ELF-1 (cell line): ENCODE data around the gene RAD51B.
"Not testable (repeated sequence)": the region's sequence is repeated elsewhere in the genome, so short reads cannot be mapped to it uniquely, and the experiment has no call there.

Experiments
- DNase-seq: peaks from one replicate; pipeline ENCODE4 v3.0.0-alpha.2; 2016; ENCODE audit warnings: low read depth, low spot score

RAD51B gene

DNA sequence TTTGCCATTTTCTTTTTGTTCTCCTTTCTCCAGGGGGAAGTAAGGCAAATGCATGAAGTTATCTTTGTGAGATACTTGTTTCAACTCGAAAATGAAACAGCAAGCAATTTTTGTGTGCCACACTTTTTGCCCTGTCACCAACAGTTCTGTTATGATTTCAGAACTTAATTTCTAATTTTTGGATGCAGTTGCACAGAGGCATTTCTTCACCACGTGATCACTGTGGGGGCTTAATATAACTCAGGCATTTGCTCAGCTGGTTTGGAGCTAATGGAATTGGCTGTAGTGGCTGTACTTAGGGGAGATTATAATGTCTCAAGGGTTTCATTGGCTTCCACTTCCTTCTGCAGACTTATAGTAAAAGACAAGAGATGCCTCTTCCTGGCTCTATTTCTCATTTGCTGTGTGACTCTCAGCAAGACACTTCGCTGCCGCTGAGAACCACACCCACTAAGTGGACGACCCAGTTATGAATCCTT is 452.4 kb downstream of the RAD51B start:
- no peak for DNase-seq

DNA sequence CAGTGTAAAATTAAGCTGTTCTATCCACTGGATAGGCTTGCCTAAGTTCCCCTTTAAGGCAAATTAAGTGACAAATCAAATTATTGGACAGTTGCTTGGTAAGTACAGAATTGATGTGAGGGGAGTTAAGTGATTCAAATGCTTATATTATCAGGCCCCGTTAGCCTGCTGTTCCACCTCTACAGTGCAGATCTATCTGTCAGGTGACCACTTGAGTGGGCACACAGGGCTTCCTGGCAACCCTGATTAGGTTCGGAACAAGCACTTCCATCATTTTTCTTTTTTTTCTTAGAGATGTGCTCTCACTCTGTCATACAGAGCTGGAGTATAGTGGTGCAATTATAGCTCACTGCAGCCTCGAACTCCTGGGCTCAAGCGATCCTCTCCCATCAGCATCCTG is 453.8 kb downstream of the RAD51B start:
- no peak for DNase-seq

DNA sequence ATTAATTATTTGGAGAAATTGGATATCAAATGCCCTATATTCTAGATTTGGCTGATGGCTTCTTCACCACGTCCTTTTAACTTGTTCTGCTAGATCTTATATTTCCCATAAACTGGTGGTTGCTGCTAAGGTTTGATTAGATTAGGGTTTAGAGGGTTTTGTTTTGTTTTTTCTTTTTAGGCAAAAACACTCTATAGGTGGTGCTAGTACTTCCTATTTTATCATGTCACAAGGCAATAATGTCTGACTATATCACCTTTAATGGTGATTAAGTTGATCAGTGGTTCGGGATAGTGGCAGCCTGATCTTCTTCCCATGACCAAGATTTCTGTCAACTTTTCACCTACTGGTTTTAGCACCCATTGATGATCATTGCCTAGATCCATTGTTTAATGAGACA is 455.1 kb downstream of the RAD51B start:
- DNase-seq, result no peak

DNA sequence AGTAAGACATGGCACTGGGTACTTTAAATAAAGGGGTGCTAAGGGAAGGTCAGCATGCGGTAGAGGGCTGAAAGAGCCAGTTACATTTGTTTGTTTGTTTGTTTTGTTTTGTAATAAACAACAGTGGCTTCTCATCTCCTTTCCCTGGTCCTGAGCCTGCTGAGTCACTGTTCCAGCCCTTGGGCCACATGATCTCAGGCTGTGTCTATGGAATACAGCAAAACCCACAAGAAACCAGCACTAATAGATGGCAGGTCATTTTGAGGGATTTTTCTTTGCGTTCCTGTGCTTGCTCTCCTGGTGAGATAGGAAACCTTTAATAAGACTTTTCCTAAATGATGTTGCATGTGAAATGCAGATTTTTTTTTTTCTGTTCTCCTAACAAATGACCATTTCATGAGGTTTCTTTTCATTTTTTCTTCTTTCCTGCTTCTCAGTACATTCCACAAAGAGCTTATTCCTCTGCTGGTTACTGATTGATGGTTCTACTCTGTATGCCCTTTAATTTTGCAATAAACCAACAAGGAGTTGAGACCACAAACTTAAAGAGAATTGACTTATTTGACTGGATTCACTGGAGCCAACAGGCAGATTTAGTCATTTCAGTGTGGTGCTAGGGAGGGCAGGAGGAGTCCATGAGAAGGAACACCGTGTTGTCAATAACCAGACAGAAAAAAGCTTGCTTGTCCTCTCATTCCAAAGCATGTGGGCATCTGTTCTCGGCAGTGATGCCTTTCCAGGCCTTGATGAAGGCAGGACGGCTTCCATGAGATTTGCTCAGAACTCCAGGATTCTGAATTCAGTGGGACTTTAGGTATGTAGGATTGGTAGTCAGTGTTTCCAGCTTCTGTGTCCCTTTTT is 459.2 kb downstream of the RAD51B start:
- DNase-seq, result peak; percentile 48

DNA sequence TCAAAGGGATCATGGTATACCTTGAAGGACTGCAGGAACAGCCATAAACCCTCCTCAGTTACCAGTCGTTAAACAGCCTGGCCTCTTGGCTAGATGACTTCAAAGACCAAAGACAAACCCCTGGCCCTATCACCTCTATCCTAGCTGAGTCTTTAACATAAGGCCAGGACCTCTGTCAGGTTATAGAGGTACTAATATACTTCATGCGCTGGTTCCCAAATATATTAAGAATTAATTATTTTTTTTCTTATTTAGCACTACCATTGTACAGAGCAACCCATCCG is 459.8 kb downstream of the RAD51B start:
- no peak for DNase-seq

DNA sequence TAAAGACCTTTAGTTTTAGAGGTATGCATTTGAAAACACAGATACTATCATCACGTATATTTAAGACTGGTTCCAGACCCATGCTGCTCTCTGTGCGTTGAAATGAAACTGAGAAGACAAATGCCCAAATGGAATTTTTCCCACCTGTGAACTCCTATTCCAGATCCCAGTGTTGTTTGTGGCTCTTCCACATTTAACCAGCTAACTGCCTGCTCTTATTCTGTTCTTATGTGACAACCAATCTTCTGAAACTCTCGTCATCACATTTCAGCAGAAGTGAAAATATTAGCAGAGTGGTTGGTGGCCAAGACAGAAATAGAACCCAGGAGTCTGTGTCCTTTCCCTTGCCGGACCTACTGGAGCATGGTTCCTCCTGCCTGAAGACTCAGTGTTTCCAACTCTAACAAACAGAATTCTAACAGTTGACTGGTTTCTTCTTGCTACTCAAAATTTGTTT is 460.2 kb downstream of the RAD51B start:
- no peak for DNase-seq

DNA sequence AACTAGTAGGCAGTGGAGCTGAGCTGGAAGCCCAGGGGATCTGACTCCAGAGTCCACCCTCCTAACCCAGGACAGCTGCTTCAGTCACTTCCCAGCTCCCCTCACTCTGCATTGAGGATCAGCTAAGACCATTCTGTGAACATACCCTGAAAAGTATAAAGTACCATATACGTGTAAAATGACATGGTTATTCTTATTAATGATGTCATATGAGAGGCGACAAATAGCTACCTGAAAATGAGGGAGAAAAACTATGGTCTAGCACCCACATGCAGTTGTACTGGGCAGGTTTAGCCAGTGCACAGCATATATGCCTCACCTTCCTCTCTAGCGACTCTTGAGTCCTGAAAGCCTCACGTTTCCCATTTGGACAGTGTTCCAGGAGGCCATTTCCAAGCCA is 461.9 kb downstream of the RAD51B start:
- no peak for DNase-seq

DNA sequence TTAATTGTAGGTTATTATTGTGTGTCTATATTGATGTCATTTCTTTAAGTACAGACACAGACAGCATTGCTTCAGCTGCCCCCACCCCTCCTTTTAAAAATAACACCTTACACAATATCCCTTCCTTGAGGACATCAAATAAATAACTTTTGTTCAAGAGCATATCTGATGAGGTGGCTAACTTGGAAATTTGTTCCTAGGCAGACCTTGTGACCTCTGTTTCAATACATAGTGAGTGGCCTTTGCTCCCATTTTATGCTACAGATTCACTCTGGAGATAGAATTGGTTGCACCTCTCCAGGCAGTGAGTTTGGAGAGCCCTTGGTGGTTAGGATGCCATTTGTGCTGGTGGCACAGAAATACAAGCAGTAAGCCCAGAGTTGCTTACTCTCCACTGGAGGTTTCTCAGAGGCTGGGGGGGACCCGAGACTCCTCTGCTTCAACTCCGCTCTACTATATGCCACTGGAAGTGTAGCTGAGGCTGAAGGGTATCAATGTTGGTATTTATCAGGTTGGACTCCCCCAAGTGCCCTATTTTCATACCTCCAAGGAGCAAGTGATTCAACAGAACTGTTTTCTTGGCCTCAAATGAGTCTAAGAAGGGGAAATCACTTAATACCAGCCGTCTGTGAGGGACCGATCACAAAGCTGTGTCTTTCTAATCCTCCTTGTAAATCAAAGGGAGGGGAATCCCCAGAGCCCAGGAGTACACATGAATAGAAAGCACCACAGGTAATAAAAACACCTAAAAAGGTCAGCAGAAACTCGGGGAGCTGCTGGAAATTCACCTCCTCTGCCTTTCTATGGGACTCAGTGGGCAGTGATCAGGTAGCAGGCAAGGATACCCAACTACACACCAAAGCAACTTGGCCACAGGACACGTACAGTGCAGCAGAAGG is 463.1 kb downstream of the RAD51B start:
- DNase-seq, result no peak

DNA sequence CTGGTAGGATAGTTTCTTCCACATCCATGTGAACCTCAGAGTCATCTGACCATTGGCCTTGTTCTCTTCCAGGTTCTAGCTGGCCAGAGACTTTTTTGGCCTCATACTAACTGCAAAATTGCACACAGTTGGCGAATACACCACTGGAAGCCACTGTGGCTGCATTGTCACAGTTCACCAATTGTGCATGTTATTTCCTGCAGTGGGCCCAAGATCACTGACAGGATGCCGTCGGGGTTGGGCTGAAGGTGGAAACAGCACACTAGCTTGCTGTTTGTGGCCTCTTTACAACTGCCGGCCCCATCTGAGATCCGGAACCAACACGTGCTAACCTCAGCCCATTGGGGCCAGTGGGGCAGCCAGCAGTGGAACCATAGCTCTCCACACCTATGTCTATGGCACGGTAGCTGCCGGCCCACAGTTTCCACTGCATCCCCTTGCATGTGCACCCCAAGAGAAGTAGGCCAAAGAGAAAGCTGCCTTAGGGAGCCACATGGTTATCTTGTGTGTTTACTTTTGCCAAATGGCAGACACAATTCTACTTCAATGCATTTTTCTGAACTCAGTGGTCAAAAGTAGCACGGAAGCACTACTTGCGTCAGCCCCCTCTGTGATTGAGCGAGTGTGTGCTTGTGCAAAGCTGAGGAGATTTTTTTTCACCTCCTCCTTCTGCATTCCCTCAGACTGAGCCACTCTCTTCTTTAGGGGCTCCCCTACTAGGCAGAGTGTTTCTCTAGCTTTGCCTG is 464.0 kb downstream of the RAD51B start:
- no peak for DNase-seq

DNA sequence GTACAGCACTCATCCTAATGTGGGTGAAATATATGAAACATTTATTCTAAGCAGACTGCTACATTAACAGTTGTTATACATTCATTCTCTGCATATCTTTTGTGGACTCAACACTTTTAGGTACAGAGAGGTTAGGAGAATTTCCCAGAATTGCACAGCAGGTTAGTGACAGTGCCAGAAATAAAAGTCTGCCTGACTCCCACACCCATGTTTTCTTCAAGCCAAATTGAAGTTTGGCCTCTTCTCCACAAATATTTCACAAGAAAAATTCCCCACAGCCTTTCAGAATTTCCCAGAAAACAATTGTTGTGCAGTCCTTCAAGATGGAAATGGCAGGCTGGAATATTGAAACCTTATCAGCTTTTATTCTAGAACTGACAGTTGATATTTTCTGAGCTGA is 464.8 kb downstream of the RAD51B start:
- no peak for DNase-seq

DNA sequence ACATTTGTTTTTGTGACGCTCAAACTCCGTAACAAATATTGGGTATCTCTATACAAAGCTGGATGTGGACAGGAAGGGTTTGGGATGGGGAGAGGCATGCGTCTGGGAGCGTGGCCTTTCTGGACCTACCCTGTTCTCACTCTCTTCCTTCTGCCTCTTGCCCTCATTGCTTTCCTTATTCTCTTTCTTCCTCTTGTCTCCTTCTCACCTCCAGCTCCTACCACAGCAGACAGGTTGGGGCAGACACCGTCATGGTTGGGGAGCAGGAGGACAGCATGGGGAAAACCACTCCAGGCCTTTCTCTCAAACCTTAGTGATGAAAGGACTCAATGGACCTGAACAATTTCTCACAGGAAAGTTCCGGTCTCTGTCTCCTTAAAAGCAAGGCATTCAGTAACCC is 465.3 kb downstream of the RAD51B start:
- no peak for DNase-seq

DNA sequence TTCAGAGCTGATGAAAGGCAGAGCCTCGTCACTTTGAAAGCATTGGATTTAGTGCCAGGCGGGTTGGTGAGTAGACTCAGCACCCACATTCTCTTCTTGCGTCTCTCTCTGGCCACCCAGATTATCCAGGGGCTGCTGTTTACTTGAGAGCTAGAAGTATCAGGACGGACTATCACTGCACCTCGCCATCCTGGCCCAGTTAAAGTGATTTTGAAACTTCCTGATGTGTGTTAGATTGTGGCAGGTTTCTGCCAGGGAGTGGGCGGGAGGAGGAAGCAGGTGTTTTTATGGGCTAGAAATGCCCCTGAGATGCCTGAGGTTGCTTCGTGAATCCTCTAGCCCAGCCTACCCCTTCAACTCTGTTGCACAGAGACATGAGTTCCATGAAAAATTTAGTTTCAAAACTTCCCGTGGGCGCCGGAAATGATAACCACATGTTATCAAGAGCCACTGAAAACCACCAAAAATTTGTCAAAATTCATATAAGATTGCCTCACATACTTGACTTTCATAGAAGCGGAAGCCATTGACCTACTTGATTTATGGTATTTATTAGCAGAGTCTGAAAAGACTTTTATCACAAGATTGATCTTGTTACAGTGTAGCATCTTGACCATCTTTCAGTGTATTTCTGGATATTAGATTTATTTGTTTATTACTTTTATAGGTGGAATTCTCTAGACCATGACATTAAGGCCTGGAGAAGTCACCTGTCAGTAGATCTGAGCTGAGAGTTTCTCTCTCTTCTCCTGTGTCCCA is 466.0 kb downstream of the RAD51B start:
- no peak for DNase-seq

DNA sequence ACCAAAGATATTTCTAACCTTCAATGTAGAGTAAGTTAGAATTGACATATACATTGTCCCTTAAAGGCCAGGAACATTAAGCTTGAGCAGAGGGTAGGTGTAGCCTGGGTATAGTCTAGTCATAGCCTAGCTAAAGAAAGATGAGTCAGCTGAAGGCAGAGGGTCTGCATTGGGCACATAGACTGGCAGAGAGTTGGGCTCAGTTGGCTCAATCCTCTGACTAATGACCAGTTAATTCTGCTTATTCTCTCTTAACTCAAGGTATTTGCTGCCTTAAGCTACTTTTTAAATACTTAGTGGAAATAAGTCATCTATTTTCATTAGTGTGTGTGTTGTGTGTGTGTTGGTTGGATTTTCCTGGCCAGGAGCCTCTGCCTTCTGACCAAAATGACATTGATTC is 467.1 kb downstream of the RAD51B start:
- no peak for DNase-seq

DNA sequence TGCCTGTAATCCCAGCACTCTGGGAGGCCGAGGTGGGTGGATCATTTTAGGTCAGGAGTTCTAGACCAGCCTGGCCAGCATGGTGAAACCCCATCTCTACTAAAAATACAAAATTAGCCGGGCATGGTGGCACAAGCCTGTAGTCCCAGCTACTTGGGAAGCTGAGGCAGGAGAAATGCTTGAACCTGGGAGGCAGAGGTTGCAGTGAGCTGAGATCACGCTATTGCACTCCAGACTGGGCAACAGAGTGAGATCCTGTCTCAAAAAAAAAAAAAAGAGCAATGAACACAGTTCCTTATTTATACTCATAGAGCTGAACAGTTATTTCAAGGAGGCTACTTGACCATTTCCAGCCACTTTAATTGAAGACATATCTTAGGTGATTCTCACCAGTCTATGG is 469.9 kb downstream of the RAD51B start:
- not testable (repeated sequence) for DNase-seq

DNA sequence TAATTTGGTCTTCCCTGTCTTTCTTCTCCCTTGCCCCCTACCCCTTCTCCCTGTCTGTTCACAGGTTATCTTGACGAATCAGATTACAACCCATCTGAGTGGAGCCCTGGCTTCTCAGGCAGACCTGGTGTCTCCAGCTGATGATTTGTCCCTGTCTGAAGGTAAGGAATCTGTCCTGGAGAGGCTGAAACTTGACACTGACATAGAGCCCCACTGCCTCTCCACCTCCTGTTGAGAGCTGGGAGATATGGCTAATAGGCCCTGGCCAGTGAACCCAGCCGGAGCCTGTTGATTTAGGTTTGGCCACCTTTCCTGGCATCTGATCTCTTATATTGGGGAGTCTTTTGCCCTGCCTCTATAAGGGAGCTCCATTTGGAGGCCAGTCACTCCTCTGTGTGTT is 472.2 kb downstream of the RAD51B start:
- DNase-seq, result peak; percentile 81

DNA sequence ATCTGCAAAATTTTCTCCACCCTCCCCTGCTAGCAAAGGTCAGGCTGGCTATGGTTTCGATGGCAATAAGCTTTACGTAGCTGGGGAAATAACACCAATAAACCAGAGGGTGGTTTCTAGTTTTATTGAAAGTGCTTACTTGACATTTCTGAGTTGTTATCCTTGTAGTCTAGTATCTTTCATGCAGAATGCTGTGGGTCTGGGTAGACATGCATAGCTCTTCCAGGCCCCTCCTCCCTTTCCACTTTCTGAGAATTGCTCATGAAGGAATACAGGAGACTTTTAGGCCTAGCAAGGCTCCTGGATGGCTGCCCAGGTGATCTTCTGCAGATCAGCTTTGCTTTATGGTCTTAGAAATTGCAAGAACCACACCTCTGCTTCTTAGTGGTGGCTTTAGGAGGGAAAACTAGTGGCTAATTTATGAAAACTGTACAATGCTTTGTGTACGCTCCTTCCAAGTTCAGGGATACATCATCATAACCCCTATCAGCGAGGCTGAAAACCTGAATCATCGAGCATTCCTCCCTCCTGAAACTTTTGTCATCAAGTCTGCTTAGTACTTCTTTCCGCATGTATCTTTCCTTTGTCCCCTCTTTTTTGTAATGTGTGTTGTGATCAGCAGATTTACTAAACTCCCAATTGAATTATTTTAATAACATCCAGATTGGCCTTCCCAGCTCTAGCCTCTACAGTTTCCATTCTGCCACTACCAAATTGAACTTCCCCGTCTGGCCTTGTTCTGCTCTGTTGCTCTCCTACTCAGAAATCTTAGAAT is 473.0 kb downstream of the RAD51B start:
- DNase-seq, result no peak

DNA sequence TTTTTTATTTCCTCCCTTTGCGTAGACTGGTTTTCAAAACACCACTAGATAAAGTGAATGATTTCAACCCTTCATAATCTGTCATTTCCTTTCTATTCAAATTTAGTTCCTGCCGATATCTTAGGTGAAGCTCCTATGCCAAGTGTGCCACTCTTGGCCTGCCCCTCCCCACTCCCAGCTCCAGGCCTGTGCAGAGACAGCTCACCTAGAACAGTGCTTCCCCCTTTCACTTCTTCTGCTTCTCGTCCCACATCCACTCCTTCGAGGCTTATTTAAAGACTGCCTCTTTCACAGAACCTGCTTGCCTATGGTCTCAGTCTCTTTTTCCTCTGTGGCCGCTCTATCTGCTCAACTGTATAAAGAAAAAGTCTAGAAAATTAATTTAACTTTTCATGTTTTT is 473.8 kb downstream of the RAD51B start:
- DNase-seq, result no peak

DNA sequence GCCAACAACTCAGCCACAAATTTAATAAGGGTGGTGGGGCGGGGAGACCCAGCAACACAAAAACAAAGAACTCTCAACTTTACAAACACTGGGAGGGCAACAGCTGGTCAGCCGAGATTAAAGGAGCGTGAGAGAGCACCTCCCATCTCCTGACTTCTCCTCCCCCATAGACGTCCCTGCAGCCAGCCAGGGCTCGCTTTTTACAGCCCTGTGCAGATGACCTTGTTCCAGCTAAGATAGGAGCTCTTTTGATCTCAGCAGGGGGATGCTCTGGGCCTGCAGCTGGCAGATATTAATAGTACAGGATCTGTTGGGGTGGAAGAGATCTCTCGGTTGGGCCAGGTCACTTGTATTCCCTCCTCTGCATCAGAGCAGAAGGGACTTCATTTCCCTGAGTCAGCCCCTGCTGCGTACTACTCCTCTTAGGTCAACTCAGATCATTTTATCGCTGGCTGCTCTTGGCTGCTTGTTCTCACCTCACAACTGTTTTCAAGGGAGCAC is 475.8 kb downstream of the RAD51B start:
- DNase-seq, result peak; percentile 90

DNA sequence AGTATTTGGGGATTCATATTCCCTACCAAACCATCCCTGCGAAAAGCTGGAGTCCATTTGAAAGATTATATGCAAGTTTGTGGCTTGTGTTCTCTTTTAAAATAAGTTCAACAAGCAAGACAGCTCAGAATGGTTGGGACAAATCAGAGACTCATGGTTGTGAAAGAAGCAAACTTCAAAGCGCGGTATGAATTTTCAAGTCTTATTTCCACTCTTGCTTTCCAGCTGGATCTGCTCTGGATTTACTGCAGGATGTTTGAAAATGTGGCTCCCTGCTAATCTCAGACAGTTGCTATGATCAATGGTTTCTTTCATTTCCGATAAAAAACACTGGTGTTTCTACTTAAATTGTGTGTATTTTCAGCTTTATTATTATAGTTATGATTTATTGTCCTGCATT is 477.5 kb downstream of the RAD51B start:
- no peak for DNase-seq

DNA sequence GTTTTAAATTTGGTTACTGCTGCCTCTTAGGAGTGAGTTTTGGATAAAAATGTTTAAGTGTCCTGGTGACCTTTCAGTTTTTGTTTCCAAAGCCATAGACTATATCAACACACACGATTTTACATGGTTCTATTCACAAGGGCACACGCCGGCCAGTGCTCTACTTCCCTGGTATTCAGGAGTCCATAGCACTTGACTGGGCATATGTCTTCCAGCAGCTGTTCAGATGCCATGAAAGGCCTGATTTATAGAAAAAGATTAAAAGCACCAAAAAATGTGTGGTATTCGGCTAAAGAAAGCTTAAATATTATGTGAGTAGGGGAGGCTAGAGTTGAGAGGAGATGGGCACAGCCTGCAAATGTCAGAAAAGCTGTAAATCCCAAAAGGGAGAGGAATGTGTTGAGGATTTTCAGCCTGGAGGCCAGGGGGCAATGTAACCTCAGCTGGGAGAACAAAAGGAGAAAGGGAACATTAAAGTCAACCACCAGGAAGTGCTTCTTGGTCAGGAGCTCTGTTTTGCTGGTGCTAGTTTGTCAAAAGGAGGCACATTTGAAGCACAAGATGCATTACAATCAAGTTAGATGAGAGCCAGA is 478.4 kb downstream of the RAD51B start:
- peak; percentile 74 for DNase-seq
